ENCODE results near the gene PTX3. TPM values are rescaled to one million over a fixed set of nuclear protein-coding genes. Genes with fewer than 3 reads are reported as not detected.
A peak's percentile ranks its signal among the peaks of the same experiment; 100 is the strongest.

PTX3 gene
- not detected in 2 replicates for total RNA-seq (2014; rRNA removed; shearing (Covaris generic))
- 0.11 and 0.14 TPM in 2 replicates for polyA plus RNA-seq (2015; cell fraction: cytosol; rRNA removed)
- polyA plus RNA-seq (2015; cell fraction: nucleus; rRNA removed): 0.19 TPM in 1 of 2 replicates, not detected in the other

DNA sequence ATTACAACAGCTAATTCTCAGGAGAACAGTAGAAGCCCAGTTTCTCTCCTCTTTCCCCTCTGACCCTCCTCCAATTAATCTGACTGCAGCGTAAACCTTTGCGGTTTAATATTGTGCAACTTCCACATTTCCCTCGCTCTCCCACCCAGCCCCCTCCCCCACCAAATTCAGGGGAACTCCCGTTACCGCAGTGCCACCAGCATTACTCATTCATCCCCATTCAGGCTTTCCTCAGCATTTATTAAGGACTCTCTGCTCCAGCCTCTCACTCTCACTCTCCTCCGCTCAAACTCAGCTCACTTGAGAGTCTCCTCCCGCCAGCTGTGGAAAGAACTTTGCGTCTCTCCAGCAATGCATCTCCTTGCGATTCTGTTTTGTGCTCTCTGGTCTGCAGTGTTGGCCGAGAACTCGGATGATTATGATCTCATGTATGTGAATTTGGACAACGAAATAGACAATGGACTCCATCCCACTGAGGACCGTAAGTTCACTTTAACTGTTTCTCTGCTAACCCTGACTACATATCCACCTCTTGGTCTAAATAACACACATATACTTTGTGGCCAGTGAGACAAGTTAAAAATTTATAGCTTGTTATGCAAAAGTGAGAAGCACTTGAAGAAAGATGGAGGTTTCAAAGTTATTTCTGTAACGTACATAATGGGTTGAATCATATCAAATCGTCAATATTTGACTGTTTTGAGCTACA lies at the start of gene PTX3:
TSS of gene PTX3 (plus strand) at position 268 of the 709 bp plus-strand sequence. CDS start at position 352, 84 bp downstream.
- DNase-seq (ENCODE audit: low read depth, low spot score): no peak
- in situ Hi-C loops (cut with HindIII; ENCODE audit: low pct_unique_long_range_greater_than_20kb, low sequenced_read_pairs): no loop called here

DNA sequence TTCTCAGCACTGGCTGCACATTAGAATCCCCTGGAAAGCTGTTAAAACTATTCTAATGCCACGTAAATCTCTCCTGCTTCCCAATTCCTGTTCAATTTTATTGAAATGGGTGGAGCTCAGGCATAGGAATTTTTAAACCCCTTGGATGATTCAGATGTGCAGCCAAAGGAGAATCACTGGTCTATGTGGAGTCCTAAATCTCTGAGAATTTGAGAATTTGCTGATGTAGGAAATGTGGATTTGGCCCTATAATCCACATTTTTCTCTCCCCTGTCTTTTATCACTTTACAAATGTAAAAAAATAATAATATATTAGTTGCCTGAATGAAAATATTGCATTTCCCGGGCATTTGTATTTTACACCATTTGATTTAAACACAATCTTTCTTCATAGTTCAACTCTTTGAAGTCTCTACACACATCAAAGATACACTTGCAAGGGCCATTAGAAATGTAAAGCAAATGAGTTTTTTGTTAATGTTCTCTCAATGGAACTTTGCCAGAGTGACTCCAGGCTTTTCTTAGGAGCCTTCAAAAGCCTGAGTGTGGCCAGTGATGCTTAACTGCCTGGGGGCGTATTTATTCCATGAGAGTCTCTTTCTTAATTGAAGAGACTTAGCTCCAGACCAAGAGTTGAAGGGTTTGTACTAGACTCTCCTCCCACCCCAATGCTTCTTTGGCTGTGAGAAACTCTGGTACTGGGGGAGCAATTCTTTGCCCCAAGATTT lies 48.8 kb upstream of the PTX3 start:
- in situ Hi-C loops (cut with HindIII; ENCODE audit: low pct_unique_long_range_greater_than_20kb, low sequenced_read_pairs): no loop called here
- peak; percentile 67 for DNase-seq (ENCODE audit: low read depth, low spot score)

DNA sequence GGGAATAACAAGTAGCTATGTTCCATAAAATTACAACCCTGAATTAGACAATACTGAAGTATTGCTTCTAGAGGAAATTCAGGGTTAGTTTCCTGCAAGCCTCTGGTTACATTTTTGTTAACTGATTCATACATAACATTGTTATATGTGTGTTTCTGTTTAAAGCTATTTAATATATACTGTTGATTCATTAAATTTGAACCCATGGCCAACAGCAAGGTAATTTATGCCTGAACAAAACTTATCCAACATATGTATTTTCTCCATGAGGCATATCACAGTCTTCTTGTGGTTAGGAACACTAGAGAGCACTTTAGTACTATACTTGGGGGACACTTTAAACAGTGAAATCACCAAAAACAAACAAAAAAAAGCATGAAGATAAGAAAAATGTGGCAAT lies 47.7 kb upstream of the PTX3 start:
- no peak for DNase-seq (ENCODE audit: low read depth, low spot score)

DNA sequence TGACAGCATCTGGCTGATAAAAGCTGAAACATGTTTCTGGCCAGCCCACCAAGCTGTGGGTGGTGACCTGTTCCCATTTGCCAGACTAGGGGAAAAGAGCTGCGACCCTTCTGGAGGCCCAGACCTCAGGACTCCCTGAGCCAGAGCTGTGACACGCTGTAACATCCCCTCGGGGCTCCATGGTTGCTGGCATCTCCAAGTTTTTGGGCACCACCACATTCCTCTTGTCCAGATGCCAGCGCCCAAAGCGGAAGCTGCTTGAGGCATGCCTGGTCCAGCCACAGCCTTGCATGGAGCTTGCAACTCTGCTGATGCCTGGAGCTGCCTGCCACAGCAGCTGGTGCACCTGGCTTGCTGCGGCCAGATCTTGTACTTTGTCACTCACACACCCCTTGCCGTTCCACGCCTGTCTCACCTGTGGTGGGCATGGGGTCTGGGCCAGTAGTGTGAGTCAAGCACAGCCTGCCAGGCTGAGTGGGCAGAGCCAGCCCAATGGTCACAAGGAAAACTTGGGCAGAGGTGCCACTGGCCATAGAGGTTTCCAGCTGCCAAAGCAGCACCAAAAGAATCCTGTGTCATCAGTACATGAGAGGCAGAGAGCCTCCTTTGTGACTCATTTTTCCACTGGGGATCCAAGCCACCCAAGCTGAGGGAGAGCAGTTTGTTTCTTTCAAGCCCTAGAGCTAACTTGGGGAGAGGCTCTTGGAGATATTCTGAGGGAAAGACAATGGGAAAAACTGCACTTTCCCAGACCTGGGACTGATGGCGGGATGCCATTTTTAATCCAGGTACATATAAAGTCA lies 45.7 kb upstream of the PTX3 start:
- DNase-seq (ENCODE audit: low read depth, low spot score): no peak
- in situ Hi-C loops (cut with HindIII; ENCODE audit: low pct_unique_long_range_greater_than_20kb, low sequenced_read_pairs): no loop called here

More for the DNA sequence above, 47.7 kb upstream of the PTX3 start:
- in situ Hi-C loops (cut with HindIII; ENCODE audit: low pct_unique_long_range_greater_than_20kb, low sequenced_read_pairs): no loop called here

DNA sequence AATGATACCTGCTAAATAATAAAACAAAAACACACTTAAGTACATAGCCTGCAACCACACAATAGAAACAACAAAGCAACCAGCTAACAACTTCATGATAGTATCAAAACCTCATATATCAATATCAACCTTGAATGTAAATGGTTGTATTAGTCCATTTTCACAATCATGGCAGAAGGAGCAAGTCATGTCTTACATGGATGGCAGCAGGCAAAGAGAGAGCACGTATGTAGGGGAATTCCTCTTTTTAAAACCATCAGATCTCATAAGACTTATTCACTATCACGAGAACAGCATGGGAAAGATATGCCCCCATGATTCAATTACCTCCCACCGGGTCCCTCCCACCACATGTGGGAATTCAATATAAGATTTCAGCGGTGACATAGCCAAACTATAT lies 44.5 kb upstream of the PTX3 start:
- no peak for DNase-seq (ENCODE audit: low read depth, low spot score)
- in situ Hi-C loops (cut with HindIII; ENCODE audit: low pct_unique_long_range_greater_than_20kb, low sequenced_read_pairs): no loop called here

DNA sequence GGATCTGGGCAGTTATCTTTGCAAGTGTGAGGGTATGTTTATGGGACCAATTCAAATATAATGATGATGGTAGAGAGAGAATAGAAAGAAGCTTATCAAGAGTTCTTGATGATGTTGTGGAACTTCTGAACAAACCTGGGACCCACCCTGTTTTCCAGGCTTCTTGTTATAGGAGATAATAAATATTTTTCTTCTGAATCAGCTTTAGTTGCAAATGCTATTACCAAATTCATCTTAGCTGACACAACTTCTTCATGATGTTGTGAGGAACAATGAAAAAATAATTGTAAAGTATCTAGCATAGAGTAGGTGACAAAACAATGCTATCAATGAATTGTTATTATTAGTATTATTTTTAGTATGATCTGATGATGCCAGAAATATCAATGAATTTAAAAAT lies 43.5 kb upstream of the PTX3 start:
- in situ Hi-C loops (cut with HindIII; ENCODE audit: low pct_unique_long_range_greater_than_20kb, low sequenced_read_pairs): no loop called here
- DNase-seq (ENCODE audit: low read depth, low spot score): no peak

DNA sequence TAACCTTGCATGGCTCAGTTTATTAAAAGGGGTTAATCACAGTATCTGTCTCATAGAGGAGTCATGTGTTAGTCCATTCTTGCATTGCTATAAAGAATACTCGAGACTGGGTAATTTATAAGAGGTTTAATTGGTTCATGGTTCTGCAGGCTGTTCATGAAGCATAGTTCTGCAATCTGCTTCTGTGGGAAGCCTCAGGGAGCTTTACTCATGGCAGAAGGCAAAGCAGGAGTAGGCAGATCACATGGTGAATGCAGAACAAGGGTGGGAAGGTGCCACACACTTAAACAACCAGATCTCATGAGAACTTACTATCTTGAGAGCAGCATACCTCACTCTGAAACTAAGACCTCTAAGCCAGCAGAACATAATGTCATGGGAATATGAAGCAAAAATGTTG lies 42.2 kb upstream of the PTX3 start:
- in situ Hi-C loops (cut with HindIII; ENCODE audit: low pct_unique_long_range_greater_than_20kb, low sequenced_read_pairs): no loop called here

DNA sequence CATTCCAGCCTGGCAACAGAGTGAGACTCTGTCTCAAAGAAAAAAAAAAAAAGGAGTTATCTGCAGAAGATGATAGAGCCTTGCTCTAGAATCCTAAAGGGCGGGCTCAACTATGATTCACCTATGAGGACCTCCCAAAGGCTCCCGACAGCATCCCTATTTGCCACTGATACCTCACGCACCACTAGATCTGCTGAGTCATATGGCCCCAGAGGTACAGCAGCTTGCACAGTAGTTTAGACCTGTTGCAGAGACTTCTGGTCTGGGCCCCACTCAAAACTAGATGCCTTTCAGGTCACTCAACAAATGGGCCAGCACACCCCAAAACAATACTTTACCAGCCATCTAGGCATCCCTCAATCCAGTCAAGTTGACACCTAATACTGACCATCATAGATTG lies 38.1 kb upstream of the PTX3 start:
- no peak for DNase-seq (ENCODE audit: low read depth, low spot score)
- in situ Hi-C loops (cut with HindIII; ENCODE audit: low pct_unique_long_range_greater_than_20kb, low sequenced_read_pairs): no loop called here

More for the DNA sequence above, 42.2 kb upstream of the PTX3 start:
- no peak for DNase-seq (ENCODE audit: low read depth, low spot score)

DNA sequence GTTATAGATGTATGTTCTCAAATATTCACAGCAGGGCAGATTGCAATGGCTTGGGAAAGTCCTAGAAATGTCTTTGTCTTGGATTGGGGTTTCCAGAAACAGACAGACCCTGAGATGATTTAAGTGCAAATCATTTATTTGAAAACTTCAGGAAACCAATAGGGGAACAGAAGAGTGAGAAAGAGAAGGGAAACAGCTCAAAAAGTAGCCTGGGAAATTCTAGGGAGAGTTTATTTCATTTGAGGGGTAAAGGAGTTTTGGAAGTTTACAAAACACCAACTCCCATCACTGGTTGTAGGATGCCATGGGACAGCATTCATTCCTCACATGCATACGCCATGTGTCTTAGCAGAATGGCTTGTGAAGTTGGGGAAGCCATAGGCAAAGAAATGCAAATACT lies 32.3 kb upstream of the PTX3 start:
- no peak for DNase-seq (ENCODE audit: low read depth, low spot score)
- in situ Hi-C loops (cut with HindIII; ENCODE audit: low pct_unique_long_range_greater_than_20kb, low sequenced_read_pairs): no loop called here

DNA sequence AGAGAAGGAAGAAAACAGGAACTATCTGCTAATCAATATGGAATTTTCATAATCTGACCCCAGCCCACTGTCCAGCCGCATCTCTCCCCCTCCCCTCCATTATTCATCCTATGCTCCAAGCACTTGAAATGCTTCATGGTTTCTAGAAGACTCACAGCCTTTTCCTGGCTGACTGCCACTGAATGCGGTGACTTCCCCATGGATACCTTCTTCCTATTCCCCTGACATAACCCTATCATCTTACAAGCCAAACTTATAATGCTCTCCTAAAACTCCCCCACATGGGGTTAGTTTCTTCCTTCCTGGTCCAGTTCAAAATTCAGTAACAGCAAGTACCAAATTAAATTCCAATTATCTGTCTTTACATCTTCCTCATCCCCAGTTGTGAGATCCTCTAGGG lies 31.2 kb upstream of the PTX3 start:
- in situ Hi-C loops (cut with HindIII; ENCODE audit: low pct_unique_long_range_greater_than_20kb, low sequenced_read_pairs): no loop called here
- DNase-seq (ENCODE audit: low read depth, low spot score): no peak

DNA sequence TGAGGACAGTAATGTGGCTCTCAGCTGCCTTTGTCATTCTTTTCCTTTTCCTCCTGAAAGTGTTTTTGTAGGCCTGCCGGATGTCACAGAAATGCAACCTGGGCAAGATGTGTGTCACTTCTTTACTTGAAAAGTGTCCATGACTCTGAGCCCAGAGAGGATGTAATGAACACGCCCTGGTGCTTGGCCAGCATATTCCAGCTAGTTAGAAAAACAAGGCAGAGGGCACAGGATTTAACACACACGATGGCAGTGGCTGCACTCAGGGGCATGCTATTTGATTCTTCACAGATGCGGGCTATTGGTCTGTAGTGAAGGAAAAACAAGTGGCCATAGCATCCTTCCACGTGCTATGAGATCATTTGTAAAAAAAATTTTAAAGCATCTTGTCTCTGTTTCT lies 30.3 kb upstream of the PTX3 start:
- DNase-seq (ENCODE audit: low read depth, low spot score): no peak
- in situ Hi-C loops (cut with HindIII; ENCODE audit: low pct_unique_long_range_greater_than_20kb, low sequenced_read_pairs): no loop called here

DNA sequence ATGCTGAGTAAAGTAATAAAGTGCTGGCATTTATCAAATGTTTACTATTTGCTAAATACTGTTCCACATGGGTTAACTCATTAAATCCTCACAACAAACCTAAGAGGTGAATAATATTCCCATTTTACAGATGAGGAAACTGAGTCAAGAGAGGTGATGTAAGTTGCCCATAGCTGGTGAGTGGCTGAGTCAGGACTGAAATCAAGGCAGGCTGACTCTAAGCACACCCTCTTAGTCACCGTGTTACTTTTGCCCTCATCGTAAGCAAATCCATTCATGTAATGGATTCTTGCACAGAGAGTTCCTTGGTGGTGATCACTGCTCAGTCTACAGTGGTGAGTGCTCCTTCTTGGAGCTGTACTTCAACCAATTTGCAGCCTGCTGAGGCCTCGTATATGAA lies 28.9 kb upstream of the PTX3 start:
- in situ Hi-C loops (cut with HindIII; ENCODE audit: low pct_unique_long_range_greater_than_20kb, low sequenced_read_pairs): no loop called here
- DNase-seq (ENCODE audit: low read depth, low spot score): no peak

DNA sequence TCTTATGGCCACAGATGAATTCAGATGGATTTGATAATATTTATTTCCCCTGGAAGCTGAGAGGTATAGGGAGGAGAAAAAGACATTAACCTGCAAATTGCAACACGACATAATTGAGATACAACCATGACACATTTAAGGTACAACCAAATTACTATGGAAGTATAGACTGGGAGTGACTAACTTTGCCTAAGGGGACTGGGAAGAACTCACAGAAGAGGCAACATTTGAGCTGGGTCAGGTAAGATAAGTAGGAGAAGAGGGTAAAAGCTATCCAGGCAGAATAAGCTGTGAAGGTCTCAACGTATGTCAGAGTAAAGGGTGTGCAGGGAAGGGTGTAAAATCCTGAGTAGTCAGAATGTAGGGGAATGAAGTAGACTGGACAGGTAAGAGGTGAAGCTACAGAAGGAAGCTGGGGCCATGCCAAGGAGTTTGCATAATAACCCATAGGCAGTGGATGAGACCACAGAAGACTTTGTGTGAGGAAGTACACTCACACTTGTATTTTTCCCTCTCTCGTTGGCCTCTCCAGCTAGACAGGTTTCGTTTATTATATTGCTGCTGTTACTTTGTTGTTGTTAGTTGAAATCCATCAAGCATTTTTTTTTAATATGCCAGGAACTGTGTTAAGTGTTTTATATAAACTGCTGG lies 28.0 kb upstream of the PTX3 start:
- in situ Hi-C loops (cut with HindIII; ENCODE audit: low pct_unique_long_range_greater_than_20kb, low sequenced_read_pairs): no loop called here
- no peak for DNase-seq (ENCODE audit: low read depth, low spot score)

DNA sequence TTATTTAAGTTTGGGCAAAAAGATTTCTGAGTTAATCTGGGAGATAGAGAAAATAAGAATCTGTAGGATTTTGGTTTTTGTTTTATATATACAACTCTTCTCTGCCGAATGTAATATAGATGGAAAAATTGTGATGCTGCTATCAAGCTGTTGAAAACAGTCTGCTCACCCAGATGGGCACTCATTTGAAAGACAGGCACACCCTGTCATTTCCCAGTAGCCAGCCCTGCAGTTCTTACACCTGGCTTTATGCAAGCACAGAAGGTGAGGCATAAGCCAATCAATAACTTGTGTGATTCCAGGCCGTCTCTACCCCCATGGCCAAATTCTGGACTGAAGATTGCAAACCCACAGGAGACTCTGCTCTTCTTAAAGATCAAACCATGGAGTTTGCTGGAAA lies 27.1 kb upstream of the PTX3 start:
- in situ Hi-C loops (cut with HindIII; ENCODE audit: low pct_unique_long_range_greater_than_20kb, low sequenced_read_pairs): no loop called here
- no peak for DNase-seq (ENCODE audit: low read depth, low spot score)

DNA sequence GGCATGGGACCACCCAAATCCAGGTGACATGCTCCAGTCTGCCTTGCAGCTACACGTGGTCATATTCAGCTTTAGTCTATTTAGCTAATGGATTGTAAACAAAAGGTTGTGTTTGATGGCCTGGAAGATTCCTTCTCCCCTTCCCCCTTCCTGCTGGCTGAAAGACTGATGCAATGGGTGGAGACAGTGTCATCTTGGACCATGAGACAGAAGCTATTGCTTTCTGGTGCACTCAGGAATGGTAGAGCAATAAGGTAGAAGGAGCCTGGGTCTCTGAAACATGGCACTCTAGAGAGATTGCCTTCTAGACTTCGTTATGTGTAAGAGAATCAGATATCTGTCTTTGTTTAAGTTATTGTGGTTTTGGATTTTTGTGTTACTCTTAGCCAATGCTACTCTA lies 25.7 kb upstream of the PTX3 start:
- in situ Hi-C loops (cut with HindIII; ENCODE audit: low pct_unique_long_range_greater_than_20kb, low sequenced_read_pairs): no loop called here

DNA sequence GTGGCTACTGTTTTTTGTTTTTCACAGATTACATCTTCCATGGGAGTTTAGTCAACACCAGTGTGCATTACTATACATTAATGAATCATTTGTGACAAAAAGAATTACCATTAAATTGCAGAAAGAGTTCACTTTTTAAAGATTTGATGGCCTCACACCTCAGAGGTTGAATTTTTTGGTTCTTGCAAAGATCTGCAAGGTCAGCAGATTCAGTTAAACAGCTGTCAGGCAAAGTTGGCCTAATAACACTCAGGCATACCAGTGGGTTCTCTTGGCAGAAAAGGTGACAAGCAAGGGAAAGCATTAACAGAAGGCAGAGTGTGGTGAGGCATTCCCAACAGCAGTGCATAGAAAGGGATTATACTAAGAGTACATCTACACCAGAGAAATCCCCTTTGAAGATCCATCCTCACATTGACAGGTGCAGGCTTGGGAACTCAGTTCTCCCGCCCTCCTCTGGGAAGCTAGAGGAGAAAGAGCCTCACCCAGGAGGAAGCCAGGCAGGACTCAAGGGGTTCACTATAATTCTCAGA lies 24.3 kb upstream of the PTX3 start:
- in situ Hi-C loops (cut with HindIII; ENCODE audit: low pct_unique_long_range_greater_than_20kb, low sequenced_read_pairs): no loop called here
- no peak for DNase-seq (ENCODE audit: low read depth, low spot score)

More for the DNA sequence above, 25.7 kb upstream of the PTX3 start:
- no peak for DNase-seq (ENCODE audit: low read depth, low spot score)

DNA sequence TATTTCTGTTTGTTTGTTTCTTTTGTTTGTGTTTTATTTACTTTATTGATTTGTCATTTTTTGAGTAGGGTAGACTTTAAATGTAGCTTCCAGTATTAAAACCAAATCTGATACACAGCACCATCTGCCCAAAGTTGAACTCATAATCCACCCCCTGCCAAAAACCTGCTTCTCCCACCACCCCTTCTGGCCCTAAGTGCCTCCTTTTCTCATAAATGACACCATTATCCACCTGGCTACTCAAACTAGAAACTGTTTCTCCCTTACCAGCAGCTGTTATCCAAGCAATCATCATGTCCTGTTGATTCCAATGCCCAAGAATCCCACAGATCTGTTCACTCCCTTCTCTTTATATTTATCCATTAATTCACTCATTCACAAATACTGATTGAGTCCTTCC lies 21.8 kb upstream of the PTX3 start:
- in situ Hi-C loops (cut with HindIII; ENCODE audit: low pct_unique_long_range_greater_than_20kb, low sequenced_read_pairs): no loop called here
- no peak for DNase-seq (ENCODE audit: low read depth, low spot score)
